RWPE2 (cell line): ENCODE results near the gene THAP8.
"Not testable (repeated sequence)": the region's sequence is repeated elsewhere in the genome, so short reads cannot be mapped to it uniquely, and the experiment has no call there.

Experiments used
- ATAC-seq: fragments of 200-7000 bp; cut with Tn5 transposase; 3 replicates; pipeline ENCODE4 v1.9.1; 2021; ENCODE audit warnings: low read depth
- DNase-seq: peaks from one replicate; pipeline ENCODE4 v3.0.0-alpha.2; 2020; ENCODE audit warnings: low spot score
- H3K27ac ChIP-seq: fragments of 450-650 bp; 2 replicates; pipeline ENCODE4 v1.5.1; 2017; ENCODE audit warnings: mild to moderate bottlenecking; ENCODE audit not compliant: poor library complexity, severe bottlenecking
- H3K27me3 ChIP-seq: fragments of 250-450 bp; sonication (Bioruptor Pico); 2 replicates; pipeline ENCODE4 v1.5.1; 2021; ENCODE audit warnings: mild to moderate bottlenecking, moderate library complexity; ENCODE audit not compliant: insufficient read depth, poor library complexity, severe bottlenecking
- H3K36me3 ChIP-seq: fragments of 250-450 bp; sonication (Bioruptor Pico); 2 replicates; pipeline ENCODE4 v1.5.1; 2020; ENCODE audit warnings: low read depth, mild to moderate bottlenecking, moderate library complexity
- H3K4me1 ChIP-seq: fragments of 250-450 bp; sonication (Bioruptor Pico); 2 replicates; pipeline ENCODE4 v1.5.1; 2021; ENCODE audit warnings: mild to moderate bottlenecking, moderate library complexity; ENCODE audit not compliant: insufficient read depth, poor library complexity, severe bottlenecking
- H3K4me3 ChIP-seq: fragments of 250-450 bp; sonication (Bioruptor Pico); 2 replicates; pipeline ENCODE4 v1.5.1; 2021; ENCODE audit warnings: mild to moderate bottlenecking, moderate library complexity; ENCODE audit not compliant: severe bottlenecking
- H3K9me3 ChIP-seq: fragments of 250-450 bp; sonication (Bioruptor Pico); 2 replicates; pipeline ENCODE4 v1.5.1; 2021; ENCODE audit warnings: mild to moderate bottlenecking, moderate library complexity; ENCODE audit not compliant: severe bottlenecking
- TF ChIP-seq, protein P1 (sequence below): fragments of 450-650 bp; IDR thresholded peaks from one replicate; pipeline ENCODE4 v1.5.1; 2017; ENCODE audit warnings: mild to moderate bottlenecking, moderate library complexity; ENCODE audit not compliant: poor library complexity, severe bottlenecking

The THAP8 gene

DNA sequence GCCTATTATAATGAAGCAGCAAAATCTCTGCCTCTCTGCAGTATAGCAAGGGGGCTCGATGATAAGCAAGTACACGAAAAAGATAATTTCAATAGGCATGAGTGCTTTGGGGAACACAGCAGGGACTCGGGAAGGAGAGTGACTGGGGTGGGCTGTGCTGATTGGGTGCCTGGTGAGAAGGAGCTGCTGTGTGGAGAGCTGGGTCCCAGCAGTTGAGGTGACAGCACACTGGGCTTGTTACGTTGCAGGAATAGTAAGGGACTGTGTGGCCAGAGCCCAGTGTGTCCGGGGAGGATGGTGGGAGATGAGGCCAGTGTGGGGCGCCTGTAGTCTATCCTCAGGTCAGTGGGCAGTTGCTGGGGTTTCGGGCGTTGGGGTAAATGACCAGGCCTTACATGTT is 18.0 kb upstream of the THAP8 start:
- H3K4me1 ChIP-seq: peaks cover 8% of the 10 kb centered on the region
- H3K27ac ChIP-seq: no peak overlapping the region
- H3K4me3 ChIP-seq: no peak overlapping the region
- H3K36me3 ChIP-seq: peaks cover 71% of the 10 kb centered on the region
- no peaks in the 10 kb centered on the region for H3K9me3 ChIP-seq
- ATAC-seq (no peak), DNase-seq (no peak)
- H3K27me3 ChIP-seq: no peaks in the 10 kb centered on the region
- TF ChIP-seq, protein P1, sequence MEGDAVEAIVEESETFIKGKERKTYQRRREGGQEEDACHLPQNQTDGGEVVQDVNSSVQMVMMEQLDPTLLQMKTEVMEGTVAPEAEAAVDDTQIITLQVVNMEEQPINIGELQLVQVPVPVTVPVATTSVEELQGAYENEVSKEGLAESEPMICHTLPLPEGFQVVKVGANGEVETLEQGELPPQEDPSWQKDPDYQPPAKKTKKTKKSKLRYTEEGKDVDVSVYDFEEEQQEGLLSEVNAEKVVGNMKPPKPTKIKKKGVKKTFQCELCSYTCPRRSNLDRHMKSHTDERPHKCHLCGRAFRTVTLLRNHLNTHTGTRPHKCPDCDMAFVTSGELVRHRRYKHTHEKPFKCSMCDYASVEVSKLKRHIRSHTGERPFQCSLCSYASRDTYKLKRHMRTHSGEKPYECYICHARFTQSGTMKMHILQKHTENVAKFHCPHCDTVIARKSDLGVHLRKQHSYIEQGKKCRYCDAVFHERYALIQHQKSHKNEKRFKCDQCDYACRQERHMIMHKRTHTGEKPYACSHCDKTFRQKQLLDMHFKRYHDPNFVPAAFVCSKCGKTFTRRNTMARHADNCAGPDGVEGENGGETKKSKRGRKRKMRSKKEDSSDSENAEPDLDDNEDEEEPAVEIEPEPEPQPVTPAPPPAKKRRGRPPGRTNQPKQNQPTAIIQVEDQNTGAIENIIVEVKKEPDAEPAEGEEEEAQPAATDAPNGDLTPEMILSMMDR: no peak

DNA sequence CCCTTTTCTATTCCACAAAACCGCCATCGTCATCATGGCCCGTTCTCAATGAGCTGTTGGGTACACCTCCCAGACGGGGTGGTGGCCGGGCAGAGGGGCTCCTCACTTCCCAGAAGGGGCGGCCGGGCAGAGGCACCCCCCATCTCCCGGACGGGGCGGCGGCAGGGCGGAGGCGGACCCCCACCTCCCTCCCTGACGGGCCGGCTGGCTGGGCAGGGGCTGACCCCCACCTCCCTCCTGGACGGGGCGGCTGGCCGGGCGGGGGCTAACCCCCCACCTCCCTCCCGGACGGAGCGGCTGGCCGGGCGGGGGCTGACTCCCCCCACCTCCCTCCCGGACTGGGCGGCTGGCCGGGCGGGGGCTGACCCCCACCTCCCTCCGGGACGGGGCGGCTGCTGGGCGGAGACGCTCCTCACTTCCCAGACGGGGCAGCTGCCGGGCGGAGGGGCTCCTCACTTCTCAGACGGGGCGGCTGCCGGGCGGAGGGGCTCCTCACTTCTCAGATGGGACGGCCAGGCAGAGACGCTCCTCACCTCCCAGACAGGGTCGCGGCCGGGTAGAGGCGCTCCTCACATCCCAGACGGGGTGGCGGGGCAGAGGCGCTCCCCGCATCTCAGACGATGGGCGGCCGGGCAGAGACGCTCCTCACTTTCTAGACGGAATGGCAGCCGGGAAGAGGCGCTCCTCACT is 14.9 kb upstream of the THAP8 start:
- ATAC-seq, H3K4me1 ChIP-seq, H3K27ac ChIP-seq, H3K9me3 ChIP-seq, H3K27me3 ChIP-seq, DNase-seq, H3K4me3 ChIP-seq: not testable (repeated sequence)
- peaks cover 61% of the 10 kb centered on the region for H3K36me3 ChIP-seq

DNA sequence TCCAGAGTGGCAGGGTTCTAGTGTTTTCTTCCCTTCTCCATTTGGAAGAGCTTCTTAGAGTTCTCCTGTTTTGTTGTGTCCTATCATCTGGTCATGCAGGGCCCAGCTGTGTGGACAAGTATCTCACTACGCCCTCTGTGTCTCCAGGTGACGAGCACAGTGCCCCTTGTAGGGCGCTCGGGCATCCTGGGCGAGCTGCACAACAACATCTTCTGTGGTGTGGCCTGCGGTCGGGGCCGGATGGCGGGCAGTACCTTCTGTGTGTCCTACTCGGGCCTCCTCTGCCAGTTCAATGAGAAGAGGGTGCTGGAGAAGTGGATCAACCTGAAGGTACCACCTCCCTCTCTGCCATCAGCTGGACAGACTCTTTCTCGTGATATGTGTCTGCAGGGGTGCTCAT is 13.6 kb upstream of the THAP8 start:
- no peak for DNase-seq
- Histone ChIP-seq H3K4me1 (peaks cover 8% of the 10 kb centered on the region), H3K4me3 (no peak overlapping the region), H3K27me3 (no peaks in the 10 kb centered on the region), H3K9me3 (no peaks in the 10 kb centered on the region), H3K27ac (no peak overlapping the region), H3K36me3 (peaks cover 49% of the 10 kb centered on the region)
- TF ChIP-seq, protein P1: no peak
- no peak for ATAC-seq

DNA sequence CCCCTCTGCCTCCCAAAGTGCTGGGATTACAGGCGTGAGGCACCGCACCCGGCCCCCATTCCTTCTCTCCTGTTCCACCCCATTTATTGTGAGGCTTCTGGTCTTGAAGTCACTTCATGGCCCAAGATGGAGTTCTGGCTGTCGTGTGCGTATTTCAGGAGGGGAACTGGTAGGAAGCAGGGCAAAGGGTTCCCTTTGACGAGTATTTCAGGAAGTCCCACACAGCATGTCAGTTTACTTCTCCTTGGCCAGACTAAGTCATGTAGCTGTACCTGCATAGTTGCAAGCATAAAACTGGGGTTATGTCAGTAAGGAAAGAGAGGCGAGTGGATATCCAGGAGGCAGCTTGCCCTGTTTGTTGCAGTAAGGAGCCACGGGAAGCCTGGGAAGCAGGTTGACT is 10.7 kb upstream of the THAP8 start:
- Histone ChIP-seq H3K27me3 (no peaks in the 10 kb centered on the region), H3K27ac (no peak overlapping the region), H3K36me3 (peaks cover 40% of the 10 kb centered on the region), H3K4me3 (no peak overlapping the region), H3K9me3 (no peaks in the 10 kb centered on the region), H3K4me1 (no peaks in the 10 kb centered on the region)
- TF ChIP-seq, protein P1: no peak
- DNase-seq: no peak
- ATAC-seq: no peak

DNA sequence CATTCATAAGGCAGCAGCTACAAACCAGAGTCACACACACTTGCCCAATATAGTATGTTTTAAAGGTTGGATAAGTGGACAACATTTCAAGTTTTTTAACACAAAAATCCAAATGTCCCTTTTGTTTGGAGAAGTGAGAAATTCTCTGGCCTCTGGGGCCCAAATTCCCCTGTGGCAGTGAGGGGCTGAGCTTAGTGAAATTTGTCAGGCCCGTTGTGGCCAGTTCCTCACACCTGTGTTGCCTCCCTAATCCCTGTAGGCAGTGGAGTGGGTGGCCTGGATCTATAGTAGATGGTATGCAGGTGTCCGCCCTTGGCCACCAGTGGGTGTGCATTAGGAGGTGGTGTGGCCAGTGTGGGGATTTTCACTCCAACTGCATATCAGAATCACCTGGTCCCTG is 7.3 kb upstream of the THAP8 start:
- Histone ChIP-seq H3K4me1 (no peaks in the 10 kb centered on the region), H3K27ac (no peak overlapping the region), H3K9me3 (no peaks in the 10 kb centered on the region), H3K4me3 (no peak overlapping the region), H3K27me3 (no peaks in the 10 kb centered on the region), H3K36me3 (peaks cover 30% of the 10 kb centered on the region)
- TF ChIP-seq, protein P1: no peak
- DNase-seq: no peak
- ATAC-seq: no peak
